A549 (cell line): ENCODE data around the gene IMPDH2. TPM values are rescaled to one million over a fixed set of nuclear protein-coding genes. Genes with fewer than 3 reads are reported as not detected.

Source experiments
- ATAC-seq, 2 experiments: fragments of 200-7000 bp in 1 of 2; fragments of >200 bp in 1 of 2; cut with Nextera tagmentation in 1 of 2; cut with Tn5 transposase in 1 of 2; 3 replicates each; pipeline versions ENCODE4 v1.8.0 to v1.9.1; 2018 to 2020; ENCODE audit warnings: mild to moderate bottlenecking in 1 of 2, moderate library complexity in 1 of 2
- CTCF ChIA-PET: fragments of 300-600 bp; sonication (Branson Sonifier 250); formaldehyde crosslinking; extraction: SDS; loops from one replicate; lab custom pipeline; 2021; ENCODE audit warnings: antibody characterized with exemption, inconsistent platforms; lab: Yijun Ruan, JAX
- POLR2A ChIA-PET: fragments of 350-600 bp; formaldehyde crosslinking; extraction: SDS; loops from one replicate; lab custom pipeline; 2021; ENCODE audit warnings: antibody characterized with exemption, inconsistent platforms; lab: Yijun Ruan, JAX
- DNase-seq, 2 experiments: peaks; one replicate each; pipeline versions ENCODE4 v3.0.0 to v3.0.0-alpha.2; 2011 to 2016; ENCODE audit warnings: low read depth in 1 of 2, low spot score in 1 of 2
- FAIRE-seq: peaks from 2 replicates; lab custom pipeline; 2011; peaks lifted over from hg19 to GRCh38; lab: Jason Lieb, UNC
- H3K27ac ChIP-seq, 2 experiments: fragments of >200 bp; sonication (Bioruptor Twin); formaldehyde crosslinking; 3 replicates each; pipeline ENCODE4 v1.5.1; 2016 to 2017
- H3K4me1 ChIP-seq: fragments of >200 bp; sonication (Bioruptor Twin); formaldehyde crosslinking; 3 replicates; pipeline ENCODE4 v1.6.1; 2016
- H3K4me2 ChIP-seq: fragments of >200 bp; sonication (Bioruptor Twin); formaldehyde crosslinking; 3 replicates; pipeline ENCODE4 v1.6.1; 2016
- H3K4me3 ChIP-seq: fragments of >200 bp; sonication (Bioruptor Twin); formaldehyde crosslinking; 3 replicates; pipeline ENCODE4 v1.5.1; 2016
- H3K9me3 ChIP-seq: fragments of >200 bp; sonication (Bioruptor Twin); formaldehyde crosslinking; 3 replicates; pipeline ENCODE4 v1.6.1; 2016
- BHLHE40 ChIP-seq: IDR thresholded peaks from 2 replicates; pipeline ENCODE4 v1.6.1; 2012; ENCODE audit warnings: low read depth, low read length, inconsistent platforms
- CBX8 ChIP-seq: fragments of 200-600 bp; sonication (generic); IDR thresholded peaks from 2 replicates; pipeline ENCODE4 v1.6.1; 2016
- CEBPB ChIP-seq, 2 experiments: fragments of >200 bp in 1 of 2; sonication (Bioruptor Twin) in 1 of 2; formaldehyde crosslinking in 1 of 2; IDR thresholded peaks; 2 replicates each; pipeline ENCODE4 v1.6.1; 2012 to 2016
- CHD4 ChIP-seq: fragments of 200-600 bp; sonication (generic); IDR thresholded peaks from 2 replicates; pipeline ENCODE4 v1.6.1; 2016; ENCODE audit warnings: antibody characterized with exemption, mild to moderate bottlenecking, borderline replicate concordance
- EP300 ChIP-seq, 2 experiments: fragments of >200 bp; sonication (Bioruptor Twin); formaldehyde crosslinking; IDR thresholded peaks; 2 replicates in 1 of 2; 3 replicates in 1 of 2; pipeline ENCODE4 v1.6.1; 2016 to 2017
- ESRRA ChIP-seq: fragments of 150-350 bp; IDR thresholded peaks from 2 replicates; pipeline ENCODE4 v1.6.1; 2014; ENCODE audit warnings: mild to moderate bottlenecking, low read length, borderline replicate concordance
- FOSL2 ChIP-seq, 2 experiments: fragments of 450-650 bp in 1 of 2; fragments of >200 bp in 1 of 2; sonication (Bioruptor Twin) in 1 of 2; formaldehyde crosslinking; IDR thresholded peaks; 2 replicates each; pipeline versions ENCODE4 v1.5.0 to v1.6.1; 2016 to 2020; ENCODE audit warnings: mild to moderate bottlenecking in 1 of 2, moderate library complexity in 1 of 2
- HOXA7 ChIP-seq: fragments of 250-450 bp; sonication (Bioruptor Pico); IDR thresholded peaks from 2 replicates; pipeline ENCODE4 v1.5.0; 2020; ENCODE audit warnings: mild to moderate bottlenecking, moderate library complexity
- HOXB5 ChIP-seq: fragments of 250-450 bp; sonication (Bioruptor Pico); IDR thresholded peaks from 2 replicates; pipeline ENCODE4 v1.5.0; 2020; ENCODE audit warnings: mild to moderate bottlenecking, moderate library complexity
- JUNB ChIP-seq: fragments of >200 bp; sonication (Bioruptor Twin); formaldehyde crosslinking; IDR thresholded peaks from 2 replicates; pipeline ENCODE4 v1.6.1; 2016
- KDM1A ChIP-seq: fragments of 200-600 bp; sonication (generic); IDR thresholded peaks from 2 replicates; pipeline ENCODE4 v1.6.1; 2016; ENCODE audit warnings: low read depth, mild to moderate bottlenecking
- MAFK ChIP-seq: fragments of 450-650 bp; IDR thresholded peaks from 2 replicates; pipeline ENCODE4 v1.6.1; 2014; ENCODE audit not compliant: partially characterized antibody
- MAZ ChIP-seq: fragments of 150-350 bp; IDR thresholded peaks from 2 replicates; pipeline ENCODE4 v1.6.1; 2014; ENCODE audit warnings: antibody characterized with exemption, low read depth, low read length, borderline replicate concordance
- NFE2L2 ChIP-seq: fragments of 150-350 bp; conservative IDR thresholded peaks from 2 replicates; pipeline ENCODE4 v1.6.1; 2014; ENCODE audit warnings: low read length
- NPAS2 ChIP-seq: fragments of 250-450 bp; sonication (Bioruptor Pico); IDR thresholded peaks from 2 replicates; pipeline ENCODE4 v1.8.0; 2022; ENCODE audit warnings: mild to moderate bottlenecking, moderate library complexity, borderline replicate concordance
- PHF8 ChIP-seq: fragments of 200-600 bp; sonication (generic); IDR thresholded peaks from 2 replicates; pipeline ENCODE4 v1.6.1; 2016; ENCODE audit warnings: low read depth, mild to moderate bottlenecking, antibody characterized with exemption, moderate library complexity, borderline replicate concordance
- POLR2A ChIP-seq: IDR thresholded peaks from 2 replicates; pipeline ENCODE4 v1.6.1; 2012; ENCODE audit warnings: mild to moderate bottlenecking, low read length
- RFX5 ChIP-seq: fragments of 450-650 bp; IDR thresholded peaks from 2 replicates; pipeline ENCODE4 v1.7.1; 2014; ENCODE audit warnings: antibody characterized with exemption, mild to moderate bottlenecking, moderate library complexity
- SMC3 ChIP-seq: fragments of >200 bp; sonication (Bioruptor Twin); formaldehyde crosslinking; IDR thresholded peaks from 3 replicates; pipeline ENCODE4 v1.6.1; 2018; ENCODE audit warnings: inconsistent platforms
- ZC3H11A ChIP-seq: fragments of 450-650 bp; IDR thresholded peaks from 2 replicates; pipeline ENCODE4 v1.6.1; 2014; ENCODE audit warnings: antibody characterized with exemption, mild to moderate bottlenecking
- WGBS: methylation state at CpG from one replicate; pipeline ENCODE4 v1.1.6; 2017; ENCODE audit errors: missing lambda C conversion rate; 5-methylcytosine and 5-hydroxymethylcytosine counted together
- polyA plus RNA-seq, 4 experiments: library from polyadenylated mRNA; depleted of rRNA in 3 of 4; stranded (reverse); fragments of >200 nt; fragmentation: RNase III in 1 of 4; extraction: RNeasy Plus Mini Kit Qiagen cat#74134 plus additional on column Dnase treatment in 1 of 4; gene quantifications; 2 replicates in 3 of 4; 3 replicates in 1 of 4; pipeline ENCODE4 v1.2.3, GENCODE V29; 2011 to 2017
- TF ChIP-seq, protein P1 (sequence below): fragments of 450-650 bp; IDR thresholded peaks from 2 replicates; pipeline ENCODE4 v1.6.1; 2014; ENCODE audit warnings: antibody characterized with exemption
- TF ChIP-seq, protein P2 (sequence below): fragments of 150-350 bp; IDR thresholded peaks from 2 replicates; pipeline ENCODE4 v1.6.1; 2014; ENCODE audit warnings: low read depth, mild to moderate bottlenecking, low read length

Gene IMPDH2
- polyA plus RNA-seq, 2 of the 4 experiments (the other 2 are of a cell fraction), result 175 to 212 TPM

DNA sequence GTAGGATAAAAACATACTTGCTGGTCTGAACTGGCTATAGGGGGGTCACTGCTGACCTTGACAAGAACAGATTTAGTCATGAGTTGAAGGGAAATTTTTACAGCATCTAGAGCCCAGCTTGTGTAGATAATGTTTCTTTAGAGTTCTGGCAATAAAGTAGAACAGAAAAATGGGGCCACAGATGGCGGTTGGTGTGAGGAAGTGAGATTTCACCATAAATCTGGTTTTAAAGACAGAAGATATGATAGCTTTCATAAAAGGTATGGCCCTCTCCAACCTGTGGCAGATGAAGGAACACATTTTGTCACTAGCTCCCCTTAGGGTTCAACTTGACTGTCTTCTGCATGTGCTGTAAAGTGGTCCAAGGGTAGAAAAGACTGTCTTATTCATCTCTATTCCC, 24.3 kb upstream of the IMPDH2 start (continued):
- TF ChIP-seq CEBPB (IDR thresholded peaks at IDR 0.05) (no peak), KDM1A (no peak)

DNA sequence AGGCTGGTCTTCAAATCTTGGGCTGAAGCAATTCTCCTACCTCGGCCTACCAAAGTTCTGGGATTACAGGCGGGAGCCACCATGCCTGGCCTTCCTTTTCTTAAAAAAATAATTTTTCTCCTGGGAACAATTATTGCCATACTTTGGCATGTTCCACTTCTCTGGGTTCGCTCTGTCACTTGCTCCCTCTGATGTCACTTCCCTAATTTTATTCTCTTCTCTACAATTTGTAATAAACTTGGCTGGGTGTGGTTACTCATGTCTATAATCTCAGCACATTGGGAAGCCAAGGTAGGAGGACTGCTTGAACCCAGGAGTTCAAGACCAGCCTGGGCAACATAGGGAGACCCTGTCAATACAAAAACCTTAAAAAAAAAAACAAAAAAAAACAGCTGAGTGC, 6.1 kb upstream of the IMPDH2 start:
- 97% methylated on average over 3 of the region's 3 CpGs for WGBS
- no peaks in the 10 kb centered on the region for H3K4me1 ChIP-seq
- no peaks in the 10 kb centered on the region for H3K9me3 ChIP-seq
- no peak overlapping the region for H3K4me2 ChIP-seq
- TF ChIP-seq FOSL2 (IDR thresholded peaks at IDR 0.05), result no peak
- no peak for TF ChIP-seq FOSL2 (CRISPR knock-in tag; IDR thresholded peaks at IDR 0.05)
- no peak for TF ChIP-seq ESRRA
- TF ChIP-seq POLR2A, result no peak
- TF ChIP-seq RFX5, result no peak
- no peak for TF ChIP-seq BHLHE40
- TF ChIP-seq, protein P1, sequence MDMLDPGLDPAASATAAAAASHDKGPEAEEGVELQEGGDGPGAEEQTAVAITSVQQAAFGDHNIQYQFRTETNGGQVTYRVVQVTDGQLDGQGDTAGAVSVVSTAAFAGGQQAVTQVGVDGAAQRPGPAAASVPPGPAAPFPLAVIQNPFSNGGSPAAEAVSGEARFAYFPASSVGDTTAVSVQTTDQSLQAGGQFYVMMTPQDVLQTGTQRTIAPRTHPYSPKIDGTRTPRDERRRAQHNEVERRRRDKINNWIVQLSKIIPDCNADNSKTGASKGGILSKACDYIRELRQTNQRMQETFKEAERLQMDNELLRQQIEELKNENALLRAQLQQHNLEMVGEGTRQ, result no peak
- no peak for TF ChIP-seq HOXA7 (CRISPR knock-in tag)
- no peak for TF ChIP-seq KDM1A
- TF ChIP-seq ZC3H11A, result no peak
- H3K4me3 ChIP-seq, result no peak overlapping the region
- DNase-seq (no peak), ATAC-seq (no peak), FAIRE-seq (no peak)
- CTCF ChIA-PET, result interaction anchor here (1.6 to 5.6 kb wide), 2 partner anchors 13 to 59 kb away, joined by 5 to 29 read pairs; partner anchors contain the start of genes NDUFAF3 and QRICH1
- H3K27ac ChIP-seq, result no peak overlapping the region
- POLR2A ChIA-PET, result no interaction called here

DNA sequence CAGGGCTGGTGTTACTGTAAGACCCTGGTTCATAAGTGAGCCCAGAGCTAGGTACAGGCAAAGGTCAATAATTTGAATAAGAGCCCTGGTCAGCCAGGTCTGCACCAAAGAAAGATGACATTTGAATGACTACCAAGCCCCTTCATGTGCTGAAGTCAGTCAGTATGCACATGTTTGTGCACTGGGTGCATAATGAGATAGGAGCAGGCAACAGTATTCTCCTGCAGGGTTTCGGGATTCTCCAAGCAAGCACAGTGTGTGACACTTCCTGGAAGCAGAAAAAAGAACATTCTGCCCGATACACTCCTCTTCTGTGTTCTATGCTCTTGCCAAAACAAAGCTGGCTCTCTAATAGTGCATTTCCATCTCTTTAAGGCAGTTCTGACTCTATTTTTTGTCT, 5.5 kb upstream of the IMPDH2 start:
- ChIA-PET CTCF (interaction anchor here (0.6 to 5.6 kb wide), 3 partner anchors 12 to 60 kb away, joined by 3 to 29 read pairs (median 5); partner anchors contain the start of genes NDUFAF3 and QRICH1), POLR2A (no interaction called here)
- DNase-seq (no peak), FAIRE-seq (no peak), ATAC-seq (no peak)
- Histone ChIP-seq H3K4me2 (no peak overlapping the region), H3K4me3 (no peak overlapping the region), H3K4me1 (no peaks in the 10 kb centered on the region), H3K27ac (no peak overlapping the region), H3K9me3 (no peaks in the 10 kb centered on the region)
- 90% methylated on average over 2 of the region's 2 CpGs for whole genome bisulfite sequencing
- TF ChIP-seq BHLHE40 (no peak), POLR2A (no peak), NFE2L2 (no peak), HOXB5 (CRISPR knock-in tag) (no peak)
- TF ChIP-seq, protein P1, result no peak

DNA sequence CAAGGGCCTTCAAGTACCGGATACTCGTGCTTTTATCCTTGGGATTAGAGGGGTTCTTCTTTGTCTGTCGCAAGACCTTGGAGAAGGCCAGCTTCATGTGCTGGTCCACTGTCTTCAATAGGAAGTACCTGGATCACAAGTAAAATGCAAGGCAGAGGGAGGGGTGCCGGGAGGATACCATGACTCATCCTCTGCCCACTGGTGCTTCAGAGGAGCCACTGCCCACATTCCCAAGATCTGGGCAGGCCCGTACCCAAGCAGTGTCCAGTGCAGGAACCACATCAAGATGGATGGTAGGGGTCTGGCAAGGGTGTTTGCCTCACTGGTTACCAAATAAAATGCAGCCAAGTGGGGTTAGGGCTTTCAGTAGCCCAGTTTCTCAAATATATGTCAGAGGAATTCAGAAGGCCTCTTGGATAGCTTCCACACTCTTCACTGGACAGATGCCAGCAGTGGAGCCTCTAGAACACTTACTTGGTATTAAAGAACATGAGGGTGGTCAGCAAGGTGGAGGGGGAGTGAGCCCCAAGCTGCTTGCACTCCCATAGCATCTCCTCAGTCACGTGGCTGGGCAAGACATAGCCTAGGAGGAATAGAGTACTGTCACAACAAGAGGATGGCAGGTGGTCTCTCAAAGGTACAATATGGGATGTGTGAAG, 3.6 kb upstream of the IMPDH2 start:
- H3K27ac ChIP-seq, result no peak overlapping the region
- FAIRE-seq, result no peak
- ChIA-PET CTCF (interaction anchor here (1.2 to 5.6 kb wide), 2 partner anchors 11 to 45 kb away, joined by 4 to 29 read pairs; partner anchors contain the start of gene NDUFAF3), POLR2A (interaction anchor here (1.2 kb wide), 1 partner anchor 11 kb away, joined by 5 read pairs; the partner anchor contains the start of gene NDUFAF3)
- ATAC-seq, result no peak
- 84% methylated on average over 5 of the region's 6 CpGs for WGBS
- no peak overlapping the region for H3K4me2 ChIP-seq
- DNase-seq, result no peak
- TF ChIP-seq CBX8 (no peak), JUNB (no peak), MAFK (no peak), BHLHE40 (no peak), EP300 (IDR thresholded peaks at IDR 0.05) (no peak), CHD4 (no peak), SMC3 (no peak), NPAS2 (CRISPR knock-in tag) (no peak), MAZ (no peak), HOXA7 (CRISPR knock-in tag) (no peak), POLR2A (no peak), FOSL2 (IDR thresholded peaks at IDR 0.05) (no peak), FOSL2 (CRISPR knock-in tag; IDR thresholded peaks at IDR 0.05) (no peak), PHF8 (no peak)
- TF ChIP-seq, protein P2, sequence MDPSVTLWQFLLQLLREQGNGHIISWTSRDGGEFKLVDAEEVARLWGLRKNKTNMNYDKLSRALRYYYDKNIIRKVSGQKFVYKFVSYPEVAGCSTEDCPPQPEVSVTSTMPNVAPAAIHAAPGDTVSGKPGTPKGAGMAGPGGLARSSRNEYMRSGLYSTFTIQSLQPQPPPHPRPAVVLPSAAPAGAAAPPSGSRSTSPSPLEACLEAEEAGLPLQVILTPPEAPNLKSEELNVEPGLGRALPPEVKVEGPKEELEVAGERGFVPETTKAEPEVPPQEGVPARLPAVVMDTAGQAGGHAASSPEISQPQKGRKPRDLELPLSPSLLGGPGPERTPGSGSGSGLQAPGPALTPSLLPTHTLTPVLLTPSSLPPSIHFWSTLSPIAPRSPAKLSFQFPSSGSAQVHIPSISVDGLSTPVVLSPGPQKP, result no peak
- TF ChIP-seq, protein P1, result no peak
- no peak overlapping the region for H3K4me3 ChIP-seq
- H3K9me3 ChIP-seq, result no peaks in the 10 kb centered on the region
- H3K4me1 ChIP-seq, result peaks cover 7% of the 10 kb centered on the region
